Fibroblast of the aortic adventitia (primary cell): ENCODE measurements around the gene RAD9A. TPM values are rescaled to one million over a fixed set of nuclear protein-coding genes. Genes with fewer than 3 reads are reported as not detected.

Experiments
- DNase-seq: peaks from one replicate; pipeline ENCODE4 v3.0.0-alpha.2; 2010; ENCODE audit warnings: low read depth
- H3K4me3 ChIP-seq: 2 replicates; pipeline ENCODE4 v1.5.1; 2011; ENCODE audit warnings: low read depth, mild to moderate bottlenecking, control low read depth, low read length, moderate library complexity
- CTCF ChIP-seq: IDR thresholded peaks from 2 replicates; pipeline ENCODE4 v1.5.1; 2011; ENCODE audit warnings: mild to moderate bottlenecking, low read length, control low read depth, inconsistent platforms; ENCODE audit not compliant: insufficient read depth
- total RNA-seq: library from RNA; depleted of rRNA; stranded (reverse); fragments of >200 nt; gene quantifications from 2 replicates; pipeline ENCODE4 v1.2.3, GENCODE V29; 2012; ENCODE audit warnings: low replicate concordance

RAD9A gene
- total RNA-seq, 1 donor = 4.7 TPM

GRCh38 chr11:67384851-67385366 is 6.9 kb upstream of the RAD9A start:
- no peak for TF ChIP-seq CTCF
- H3K4me3 ChIP-seq = no peak overlapping the region
- peak; percentile 58 for DNase-seq

- no peak for TF ChIP-seq CTCF
- DNase-seq = no peak
- no peak overlapping the region for H3K4me3 ChIP-seq
These were observed 4.7 kb upstream of the RAD9A start for GRCh38 chr11:67387069-67387468.

GRCh38 chr11:67387518-67387917 is 4.3 kb upstream of the RAD9A start:
- no peak for TF ChIP-seq CTCF
- no peak for DNase-seq

GRCh38 chr11:67389477-67389876 is 2.3 kb upstream of the RAD9A start:
- no peak overlapping the region for H3K4me3 ChIP-seq
- no peak for DNase-seq

More at GRCh38 chr11:67387518-67387917, 4.3 kb upstream of the RAD9A start:
- no peak overlapping the region for H3K4me3 ChIP-seq

GRCh38 chr11:67390947-67391303 is 861 bp upstream of the RAD9A start:
- peak overlapping the region; percentile 87 for H3K4me3 ChIP-seq
- DNase-seq = no peak
- TF ChIP-seq CTCF = no peak

More at GRCh38 chr11:67389477-67389876, 2.3 kb upstream of the RAD9A start:
- TF ChIP-seq CTCF = peak; percentile 67

GRCh38 chr11:67392183-67392715 is 463 bp downstream of the RAD9A start:
- DNase-seq = no peak

More at GRCh38 chr11:67392183-67392715, 463 bp downstream of the RAD9A start:
- no peak for TF ChIP-seq CTCF
- H3K4me3 ChIP-seq = peak overlapping the region; percentile 95
